Measurements from ENCODE around the gene TSPAN11.

TSPAN11 gene

DNA sequence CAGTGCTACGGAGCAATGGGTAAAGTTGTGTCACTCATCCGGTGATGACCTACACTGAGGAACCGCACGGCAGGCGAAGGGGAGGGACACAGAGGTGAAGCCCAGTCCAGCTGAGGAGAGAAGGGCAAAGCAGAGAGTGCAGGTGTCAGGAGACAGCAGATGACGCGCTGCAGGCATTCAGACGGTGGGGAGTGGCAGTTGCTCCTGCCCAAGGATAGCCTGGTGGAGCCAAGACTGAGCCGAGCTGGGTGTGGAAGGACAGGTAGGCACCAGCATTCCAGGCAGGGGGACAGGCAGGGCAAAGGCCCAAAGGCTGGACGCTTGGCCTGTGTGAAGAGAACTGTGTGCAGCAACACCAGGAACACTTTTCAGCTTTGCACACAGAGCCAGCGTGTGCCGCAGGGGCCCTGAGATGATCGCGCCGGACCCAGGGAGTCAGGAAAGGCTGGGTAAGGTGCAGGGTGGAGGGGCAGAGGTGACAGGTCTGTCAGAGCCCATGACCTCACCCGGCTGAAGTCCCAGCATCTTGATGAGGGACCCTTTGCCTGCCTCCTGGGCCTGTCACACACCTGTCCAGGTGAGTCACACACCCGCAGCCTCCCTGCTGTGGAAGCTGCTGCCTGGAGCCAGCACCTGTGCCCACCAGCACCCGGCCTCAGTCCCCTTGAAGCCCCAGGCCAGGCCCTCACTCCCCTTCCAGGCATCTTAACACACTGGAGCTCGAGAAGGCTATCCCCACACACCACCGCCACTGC is 48.4 kb downstream of the TSPAN11 start:
- DNase-seq (ENCODE audit: low read depth) = no peak
- H3K4me3 ChIP-seq (ENCODE audit: low read depth, low read length) = no peak overlapping the region

DNA sequence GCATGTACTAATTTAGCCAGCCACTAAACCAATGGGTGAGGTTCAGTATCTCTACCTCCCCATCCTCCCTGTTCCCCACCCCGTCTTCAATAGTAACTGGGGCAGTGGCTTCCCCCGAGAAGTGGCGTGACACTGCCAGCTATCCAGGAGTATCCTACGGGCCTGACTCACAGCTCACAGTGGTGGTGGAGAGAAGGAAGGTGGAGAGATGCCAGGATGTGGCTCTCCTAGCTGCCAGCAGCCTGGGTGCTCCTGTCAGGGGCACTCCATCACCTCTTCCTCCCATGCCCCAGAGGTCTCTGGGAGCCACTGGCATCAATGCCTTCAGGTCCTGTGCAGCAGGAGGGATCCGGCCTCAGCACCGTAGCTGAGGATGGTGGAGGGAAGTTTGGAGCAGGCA is 49.0 kb downstream of the TSPAN11 start:
- DNase-seq (ENCODE audit: low read depth) = no peak
- no peak overlapping the region for H3K4me3 ChIP-seq (ENCODE audit: low read depth, low read length)

DNA sequence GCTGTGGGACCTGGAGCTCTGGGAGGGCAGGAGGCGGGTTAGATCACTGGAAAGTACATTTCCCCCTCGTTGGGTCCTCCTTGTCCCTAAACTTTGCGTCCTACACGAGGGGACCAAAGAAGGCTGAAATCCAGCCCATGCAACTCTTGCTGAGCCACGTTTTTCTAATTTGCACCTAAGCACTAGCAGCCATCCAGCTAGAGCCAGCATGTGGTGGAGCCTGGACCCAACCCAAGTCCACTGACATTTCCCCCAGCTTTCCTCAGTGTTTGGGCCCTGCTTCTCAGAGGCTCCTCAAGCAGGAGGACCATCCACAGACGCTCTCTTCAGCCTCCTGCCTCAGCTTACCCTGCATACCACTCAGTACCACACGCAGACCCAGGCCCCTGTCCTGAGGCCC is 49.7 kb downstream of the TSPAN11 start:
- no peak overlapping the region for H3K4me3 ChIP-seq (ENCODE audit: low read depth, low read length)
- no peak for DNase-seq (ENCODE audit: low read depth)

DNA sequence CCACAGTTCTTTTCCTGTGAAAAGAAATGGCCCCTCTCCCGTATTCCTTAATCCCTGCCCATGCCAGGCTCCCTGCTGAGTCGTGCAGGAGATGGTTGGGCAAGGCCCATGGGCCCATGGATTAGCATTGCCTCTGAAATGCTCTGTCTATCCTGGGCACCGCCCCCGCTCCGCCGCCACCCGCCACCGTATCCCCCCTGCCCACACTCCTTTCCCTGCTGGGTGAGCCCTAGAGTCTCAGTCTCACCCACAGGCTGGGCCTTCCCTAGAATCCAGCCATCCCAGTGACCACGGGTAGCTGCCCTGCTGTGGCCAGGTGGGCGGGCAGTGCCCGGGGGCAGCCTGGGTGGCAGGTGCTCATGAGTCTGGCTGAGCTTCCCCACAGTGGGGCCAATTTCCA is 50.6 kb downstream of the TSPAN11 start:
- no peak overlapping the region for H3K4me3 ChIP-seq (ENCODE audit: low read depth, low read length)
- DNase-seq (ENCODE audit: low read depth) = no peak

DNA sequence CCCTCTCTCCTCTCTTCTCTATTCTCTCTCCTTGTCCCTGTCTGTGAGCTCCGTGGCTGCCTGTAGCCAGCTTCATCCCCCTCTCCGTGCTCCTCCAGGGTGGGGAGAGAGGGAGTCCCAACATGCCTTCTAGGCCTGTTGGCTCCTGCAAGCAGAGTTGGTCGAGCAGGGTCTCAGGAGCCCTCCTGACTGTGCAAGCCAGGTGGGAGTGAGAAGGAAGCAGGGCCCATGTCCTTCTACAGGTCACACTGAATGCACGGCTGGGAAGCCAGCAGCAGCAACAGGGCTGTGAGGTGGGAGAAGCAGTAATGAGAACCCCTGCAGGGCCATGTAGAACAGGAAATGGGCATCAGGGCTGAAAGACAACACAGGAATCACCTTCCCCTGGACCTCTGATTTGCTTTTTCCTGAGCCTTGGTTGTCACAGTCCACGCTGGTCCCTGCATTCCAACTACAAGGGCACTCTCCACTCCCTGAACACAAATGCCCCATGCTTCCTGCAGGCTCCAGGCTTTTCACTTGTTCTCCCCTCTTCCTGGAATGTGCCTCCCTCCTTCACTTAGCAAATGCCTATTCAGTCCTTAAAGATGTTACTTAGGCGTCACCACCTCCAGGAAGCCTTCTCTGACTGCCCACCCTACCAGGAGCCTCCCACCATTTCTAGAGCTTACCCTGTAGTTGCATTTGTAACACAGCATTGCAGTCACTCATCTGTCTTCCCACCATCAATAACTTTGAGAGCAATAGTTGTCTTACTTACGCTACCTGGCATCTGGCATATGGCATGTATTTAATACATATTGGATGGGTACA is 51.2 kb downstream of the TSPAN11 start:
- no peak overlapping the region for H3K4me3 ChIP-seq (ENCODE audit: low read depth, low read length)

DNA sequence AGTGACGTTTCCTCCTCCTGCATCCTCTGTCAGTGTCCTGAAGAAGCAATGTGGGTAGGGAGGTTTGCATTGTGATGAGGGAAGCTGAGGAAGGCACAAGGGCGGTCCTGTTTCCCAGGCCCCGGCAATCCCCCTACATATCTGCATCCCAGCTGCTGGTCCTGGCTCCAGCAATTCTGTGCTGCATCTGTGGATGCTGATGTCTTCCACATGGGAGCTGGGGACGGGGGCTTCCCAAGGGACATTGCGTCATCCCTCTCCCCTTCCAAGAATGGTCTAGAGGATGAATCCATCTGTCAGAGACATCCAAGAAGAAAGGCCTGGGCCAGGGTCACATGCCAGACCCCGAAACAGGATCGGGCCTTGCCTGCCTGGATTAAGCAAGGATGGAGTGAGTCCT is 52.1 kb downstream of the TSPAN11 start:
- no peak overlapping the region for H3K4me3 ChIP-seq (ENCODE audit: low read depth, low read length)
- DNase-seq (ENCODE audit: low read depth) = no peak

More for the DNA sequence above, 51.2 kb downstream of the TSPAN11 start:
- no peak for DNase-seq (ENCODE audit: low read depth)

DNA sequence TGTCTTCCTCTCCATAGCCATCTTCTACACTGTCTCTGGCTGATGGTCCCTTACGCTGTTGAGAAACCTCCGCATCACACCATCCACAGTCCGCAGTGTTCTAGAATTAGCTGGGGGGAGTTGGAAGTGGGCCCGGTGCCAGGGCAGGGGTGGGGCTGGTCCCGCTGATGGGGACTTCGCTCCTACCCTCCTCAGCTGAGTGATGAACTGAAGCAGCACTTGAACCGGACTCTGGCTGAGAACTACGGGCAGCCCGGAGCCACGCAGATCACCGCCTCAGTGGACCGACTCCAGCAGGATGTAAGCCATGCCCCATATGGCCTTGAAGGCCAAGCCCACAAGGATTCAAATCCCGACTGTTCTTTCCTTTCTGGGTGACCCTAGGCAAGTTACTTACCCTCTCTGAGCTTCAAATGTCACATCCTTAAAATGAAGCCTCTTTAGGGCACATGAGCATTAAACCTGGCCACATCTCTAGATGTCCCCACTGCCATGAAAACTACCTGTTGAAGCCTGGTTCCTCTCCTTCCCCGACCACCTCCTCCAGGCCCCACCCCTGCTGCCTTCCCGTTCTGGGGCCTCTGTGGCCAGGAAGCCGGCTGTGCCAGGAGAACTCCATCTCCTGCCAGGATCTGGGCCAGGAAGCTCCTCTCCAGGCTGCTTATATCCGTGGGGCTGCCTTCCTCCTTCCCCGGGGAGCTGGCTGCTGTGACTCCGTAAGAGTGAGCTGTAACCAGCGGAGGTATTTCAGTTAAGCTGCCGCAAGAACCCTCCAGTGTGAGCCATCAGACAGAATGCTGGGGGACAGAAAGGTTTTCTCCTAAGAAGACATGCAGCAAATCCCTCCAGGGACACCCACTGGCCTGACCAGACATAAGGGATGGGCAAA is 53.1 kb downstream of the TSPAN11 start:
- no peak overlapping the region for H3K4me3 ChIP-seq (ENCODE audit: low read depth, low read length)
- DNase-seq (ENCODE audit: low read depth) = no peak

DNA sequence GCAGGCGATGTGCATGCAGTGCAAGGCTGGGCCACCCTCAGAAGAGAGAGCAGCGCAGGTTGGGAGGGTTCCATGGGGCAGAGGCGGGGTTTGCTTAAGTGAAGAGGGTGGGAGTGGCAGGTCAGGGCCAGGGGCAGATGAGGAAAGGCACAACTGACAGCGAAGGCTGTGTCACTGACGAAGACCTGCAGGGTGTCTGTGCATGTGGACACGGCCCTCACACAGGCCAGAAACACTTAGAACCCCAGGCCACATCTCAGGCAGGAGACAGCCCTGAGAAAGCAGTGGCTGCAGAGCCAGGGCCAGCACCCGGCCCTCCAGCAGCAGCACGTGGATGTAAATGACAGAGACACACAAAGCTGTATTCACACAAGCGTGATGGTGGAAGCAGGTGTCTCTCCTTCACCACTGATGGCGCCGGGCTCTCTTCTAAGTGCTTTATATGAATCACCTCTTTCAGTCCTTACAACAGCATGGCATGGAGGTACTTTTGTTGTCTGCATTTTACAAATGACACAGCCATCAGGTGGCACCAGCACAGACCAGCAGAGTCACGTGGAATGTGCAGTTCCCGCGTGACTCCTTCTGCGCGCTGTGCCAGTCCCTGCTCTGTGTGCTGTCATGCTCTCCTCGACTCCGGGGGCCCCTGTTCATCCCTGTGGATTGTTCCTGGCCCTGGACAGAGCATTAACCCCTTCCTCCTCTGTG is 54.6 kb downstream of the TSPAN11 start:
- H3K4me3 ChIP-seq (ENCODE audit: low read depth, low read length) = no peak overlapping the region
- no peak for DNase-seq (ENCODE audit: low read depth)

DNA sequence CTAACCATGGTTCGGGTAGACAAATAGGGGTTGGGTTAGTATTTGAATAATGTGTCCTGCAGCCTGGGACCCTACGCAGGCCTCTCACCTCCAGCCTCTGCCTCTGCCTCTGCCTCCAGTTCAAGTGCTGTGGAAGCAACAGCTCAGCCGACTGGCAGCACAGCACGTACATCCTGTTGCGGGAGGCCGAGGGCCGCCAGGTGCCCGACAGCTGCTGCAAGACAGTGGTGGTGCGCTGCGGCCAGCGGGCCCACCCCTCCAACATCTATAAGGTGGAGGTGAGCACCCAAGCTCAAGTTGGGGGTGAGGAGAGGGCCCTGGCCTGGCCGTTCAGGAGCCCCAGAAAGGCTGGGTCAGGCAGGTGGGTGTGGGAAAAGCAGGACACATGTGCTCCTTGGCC is 55.9 kb downstream of the TSPAN11 start:
- H3K4me3 ChIP-seq (ENCODE audit: low read depth, low read length) = no peak overlapping the region
- no peak for DNase-seq (ENCODE audit: low read depth)

DNA sequence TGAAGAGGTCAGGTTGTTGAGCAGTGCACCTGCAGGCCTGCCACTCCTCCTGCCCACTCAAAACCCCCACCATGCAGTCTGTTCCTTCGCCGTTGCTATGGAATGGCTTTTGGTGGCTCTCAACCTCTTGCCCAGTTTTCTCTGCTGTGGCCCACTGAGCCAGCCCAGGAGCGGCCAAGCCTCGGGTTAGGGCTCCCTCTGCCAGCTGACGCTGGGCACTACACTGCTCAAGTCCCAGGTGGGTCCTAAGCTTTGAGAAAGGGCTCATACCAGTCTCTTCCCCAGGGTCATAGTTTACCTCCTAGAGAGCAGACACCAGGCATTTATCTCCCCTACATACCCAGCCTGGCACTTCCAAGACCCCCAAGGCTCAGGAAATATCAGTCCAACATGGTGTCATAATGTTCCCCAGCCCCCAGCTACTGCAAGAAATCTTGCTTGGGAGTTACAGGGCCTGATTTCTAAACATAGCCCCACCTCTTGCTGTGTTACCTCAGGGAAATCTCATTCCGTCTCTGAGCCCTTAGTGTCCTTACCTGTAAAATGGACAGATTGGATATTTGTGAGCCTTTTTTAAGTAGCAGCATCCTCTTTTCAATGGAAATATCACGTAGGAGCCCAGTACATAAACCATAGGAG is 59.4 kb downstream of the TSPAN11 start:
- no peak for DNase-seq (ENCODE audit: low read depth)
- no peak overlapping the region for H3K4me3 ChIP-seq (ENCODE audit: low read depth, low read length)

DNA sequence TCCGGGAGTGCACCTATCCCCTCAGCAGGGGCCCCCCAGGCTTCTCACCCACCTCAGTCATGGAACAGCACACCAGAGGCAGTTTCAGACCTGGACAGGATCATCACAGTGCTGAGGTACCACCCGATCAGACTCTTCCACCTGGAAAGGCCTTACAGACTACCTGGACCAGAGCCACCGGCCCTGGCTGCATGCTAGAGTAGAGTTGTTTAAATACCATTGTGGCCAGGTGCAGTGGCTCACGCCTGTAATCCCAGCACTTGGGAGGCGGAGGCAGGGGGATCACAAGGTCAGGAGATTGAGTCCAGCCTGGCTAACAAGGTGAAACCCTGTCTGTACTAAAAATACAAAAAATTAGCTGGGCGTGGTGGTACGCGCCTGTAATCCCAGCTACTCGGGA is 61.5 kb downstream of the TSPAN11 start:
- no peak overlapping the region for H3K4me3 ChIP-seq (ENCODE audit: low read depth, low read length)
- no peak for DNase-seq (ENCODE audit: low read depth)

DNA sequence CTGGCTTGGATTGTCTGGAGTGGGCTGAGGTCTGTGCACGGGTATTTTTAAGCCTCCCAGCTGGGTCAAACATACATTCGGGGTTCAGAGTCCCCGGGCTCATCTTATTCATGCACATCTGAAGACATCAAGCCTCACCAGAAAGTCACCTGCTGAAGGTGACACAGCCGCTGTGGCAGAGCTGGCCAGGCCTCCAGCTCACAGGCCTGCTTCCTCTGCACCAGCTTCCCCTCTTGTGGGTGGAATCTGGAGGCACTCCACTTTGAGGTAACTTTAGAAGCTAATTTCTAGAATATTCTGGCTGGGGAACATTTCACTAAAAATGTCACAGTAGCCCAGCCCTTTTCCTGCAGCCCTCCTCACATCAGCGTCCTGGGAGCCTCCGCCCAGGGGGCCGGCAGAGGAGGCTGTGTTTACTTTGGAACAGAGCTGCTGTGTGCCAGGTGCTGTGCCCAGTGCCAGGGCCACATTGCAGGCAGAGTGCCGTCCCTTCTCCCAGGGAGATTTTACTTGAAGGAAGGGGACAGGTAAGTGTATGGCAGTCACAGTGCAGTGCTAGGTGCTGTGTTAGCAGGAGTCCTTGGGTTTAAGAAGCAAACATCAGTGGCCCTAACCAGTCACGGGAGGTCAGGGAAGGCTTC is 62.2 kb downstream of the TSPAN11 start:
- DNase-seq (ENCODE audit: low read depth) = no peak

DNA sequence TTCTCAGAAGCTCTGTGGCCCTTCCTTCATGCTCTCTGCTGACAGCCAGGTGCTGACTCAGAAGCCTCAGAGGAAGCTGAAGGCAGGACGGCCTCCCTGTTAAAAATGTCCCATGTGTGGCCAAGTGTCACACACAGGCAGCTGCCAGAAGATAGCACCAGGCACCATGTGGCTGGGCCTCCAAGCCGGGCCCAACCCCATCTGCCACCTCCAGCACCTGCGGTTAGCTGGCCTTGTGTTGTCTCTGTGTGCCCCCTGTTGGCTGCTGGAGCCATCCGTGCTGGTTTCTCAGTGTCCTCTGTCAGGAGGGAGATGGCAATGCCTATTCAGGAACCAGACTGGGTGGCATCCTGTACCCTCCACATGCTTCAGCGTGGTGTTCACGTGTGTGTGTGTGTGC is 63.2 kb downstream of the TSPAN11 start:
- no peak for DNase-seq (ENCODE audit: low read depth)
- no peak overlapping the region for H3K4me3 ChIP-seq (ENCODE audit: low read depth, low read length)

More for the DNA sequence above, 62.2 kb downstream of the TSPAN11 start:
- no peak overlapping the region for H3K4me3 ChIP-seq (ENCODE audit: low read depth, low read length)

DNA sequence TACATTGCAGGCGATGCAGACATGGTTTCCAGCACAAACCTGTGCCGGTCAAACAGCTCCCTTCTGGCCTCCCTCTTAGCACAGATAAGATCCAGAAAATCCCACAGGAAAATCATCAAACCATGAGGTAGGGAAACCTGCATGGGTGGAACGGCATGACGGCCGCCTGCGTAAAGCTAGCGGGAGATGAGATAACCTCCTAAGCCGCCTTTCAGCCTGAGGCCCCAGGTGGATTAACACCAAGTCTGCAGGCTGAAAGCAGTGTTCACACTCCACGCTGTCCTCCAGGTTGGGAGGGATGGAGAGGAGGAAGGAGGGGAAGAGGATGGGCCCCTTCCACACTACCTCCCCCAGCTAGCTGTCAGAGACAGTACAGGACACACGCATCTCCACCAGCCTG is 63.8 kb downstream of the TSPAN11 start:
- no peak overlapping the region for H3K4me3 ChIP-seq (ENCODE audit: low read depth, low read length)
- no peak for DNase-seq (ENCODE audit: low read depth)

DNA sequence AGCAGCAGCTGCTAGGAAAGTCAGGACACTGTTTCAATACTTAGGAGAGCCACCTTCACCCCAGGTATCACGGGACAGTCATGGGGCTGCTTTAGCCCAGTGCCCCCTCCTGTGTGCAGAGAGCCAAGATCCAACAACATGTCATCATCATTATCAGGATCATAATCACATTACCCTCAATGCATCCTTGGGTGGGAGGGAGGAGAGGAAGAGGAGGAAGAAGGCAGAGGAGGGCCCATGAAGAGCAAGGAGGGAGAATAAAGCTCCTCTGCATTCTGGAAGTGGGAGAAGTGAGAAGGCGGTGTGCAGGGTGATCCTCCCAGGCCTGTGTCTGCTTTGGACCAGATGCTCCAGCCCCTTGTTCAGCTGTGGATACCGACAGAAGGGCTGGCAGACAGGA is 64.2 kb downstream of the TSPAN11 start:
- H3K4me3 ChIP-seq (ENCODE audit: low read depth, low read length) = no peak overlapping the region
- DNase-seq (ENCODE audit: low read depth) = no peak

DNA sequence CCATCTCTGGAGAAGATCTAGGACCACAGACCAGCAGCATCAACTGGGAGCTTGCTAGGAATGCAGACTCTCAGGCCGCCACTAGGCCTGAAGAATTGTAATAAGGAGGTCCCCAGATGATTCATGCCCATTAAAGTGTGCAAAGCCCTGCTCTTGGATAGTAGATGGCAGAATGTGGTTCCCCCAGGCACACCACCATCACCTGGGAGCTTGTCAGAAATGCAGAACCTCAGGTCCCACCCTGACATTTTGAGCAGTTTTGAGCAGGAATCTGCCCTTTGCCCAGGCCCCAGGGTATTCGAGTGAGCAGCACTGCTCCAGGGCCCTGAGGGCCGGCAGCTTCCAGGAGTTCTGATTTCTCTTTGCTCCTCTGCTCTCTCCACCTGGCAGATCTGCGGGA is 64.9 kb downstream of the TSPAN11 start:
- no peak for DNase-seq (ENCODE audit: low read depth)
- no peak overlapping the region for H3K4me3 ChIP-seq (ENCODE audit: low read depth, low read length)

DNA sequence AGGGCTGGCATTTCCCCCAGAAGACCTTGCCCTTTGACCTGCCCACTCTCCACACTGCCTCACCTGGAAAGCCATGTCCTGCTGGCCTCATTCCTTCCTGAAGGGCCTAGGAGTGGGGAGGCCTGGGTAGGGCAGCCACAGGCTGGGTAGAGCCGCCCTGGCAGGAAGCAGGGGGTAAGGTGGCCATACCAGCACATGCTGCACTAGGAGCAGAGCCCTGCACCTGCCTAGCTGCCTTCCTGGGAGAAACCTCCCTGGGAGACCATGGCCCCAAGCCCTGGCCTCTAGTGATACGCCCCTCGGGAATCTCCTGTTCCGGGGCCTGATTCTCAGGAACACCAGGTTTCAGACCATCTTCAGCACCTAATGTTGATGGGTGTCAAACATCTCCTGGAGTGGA is 65.8 kb downstream of the TSPAN11 start:
- no peak for DNase-seq (ENCODE audit: low read depth)
- no peak overlapping the region for H3K4me3 ChIP-seq (ENCODE audit: low read depth, low read length)

DNA sequence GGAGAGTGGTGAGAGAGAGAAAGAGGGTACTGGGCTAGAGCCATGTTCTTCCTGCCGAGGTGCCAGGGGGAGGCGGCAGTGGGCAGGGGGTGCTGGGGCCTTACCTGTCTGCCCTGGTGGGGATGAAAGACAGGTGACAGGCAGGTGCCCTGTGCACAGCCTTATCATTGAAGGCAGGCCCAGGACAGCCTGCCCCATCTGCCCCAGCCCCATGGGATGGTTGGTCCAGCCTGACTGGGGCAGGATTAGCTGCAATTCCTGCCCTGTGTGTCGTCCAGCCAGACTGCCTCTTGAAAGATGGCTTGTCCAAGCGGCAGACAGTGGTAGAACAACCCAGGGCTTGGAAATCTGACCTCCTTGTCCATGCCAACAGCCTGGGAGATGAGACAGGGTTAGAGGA is 67.2 kb downstream of the TSPAN11 start:
- DNase-seq (ENCODE audit: low read depth) = no peak
- H3K4me3 ChIP-seq (ENCODE audit: low read depth, low read length) = no peak overlapping the region

DNA sequence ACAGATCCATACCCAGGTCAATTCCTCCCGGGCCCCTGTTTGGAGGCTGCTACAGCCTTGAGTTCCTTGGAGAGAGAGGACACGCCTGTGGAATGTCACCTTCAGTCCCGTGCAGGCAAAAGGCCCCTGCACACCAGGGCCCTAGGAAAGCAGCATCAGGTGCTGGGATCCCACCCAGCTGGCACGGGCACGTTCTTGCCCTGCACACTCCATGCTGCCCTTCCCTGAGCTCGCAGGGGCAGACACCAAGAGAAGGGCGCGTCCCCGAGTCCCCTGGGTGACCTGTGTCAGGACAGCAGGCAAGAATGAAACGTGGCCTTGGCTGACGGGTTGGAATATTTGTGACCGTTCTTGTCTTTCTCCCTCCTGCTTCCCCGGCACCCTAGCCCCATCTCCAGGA is 67.7 kb downstream of the TSPAN11 start:
- H3K4me3 ChIP-seq (ENCODE audit: low read depth, low read length) = no peak overlapping the region
- DNase-seq (ENCODE audit: low read depth) = no peak
